ENCODE measurements around the gene MORN1.

DNA sequence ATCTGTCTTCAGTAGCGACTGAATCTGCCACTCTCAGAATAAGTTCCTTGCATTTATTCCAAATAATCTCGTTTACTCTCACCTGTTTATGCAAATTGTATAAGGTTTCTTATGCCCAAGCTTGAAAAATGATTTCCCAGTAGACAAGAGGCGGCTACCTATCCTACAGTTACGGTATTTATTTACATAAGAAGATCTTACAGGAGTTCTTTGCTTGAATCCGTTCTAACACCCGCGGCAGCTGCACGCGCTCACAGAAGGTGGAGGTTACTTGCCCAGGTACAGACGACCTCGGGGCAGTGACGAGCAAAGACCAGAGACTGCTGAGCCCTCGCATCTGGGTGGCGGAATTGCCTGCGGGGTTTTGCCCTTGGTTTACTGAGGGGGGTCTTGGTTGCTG is 83.4 kb downstream of the MORN1 start:
- TF ChIP-seq, protein P1, sequence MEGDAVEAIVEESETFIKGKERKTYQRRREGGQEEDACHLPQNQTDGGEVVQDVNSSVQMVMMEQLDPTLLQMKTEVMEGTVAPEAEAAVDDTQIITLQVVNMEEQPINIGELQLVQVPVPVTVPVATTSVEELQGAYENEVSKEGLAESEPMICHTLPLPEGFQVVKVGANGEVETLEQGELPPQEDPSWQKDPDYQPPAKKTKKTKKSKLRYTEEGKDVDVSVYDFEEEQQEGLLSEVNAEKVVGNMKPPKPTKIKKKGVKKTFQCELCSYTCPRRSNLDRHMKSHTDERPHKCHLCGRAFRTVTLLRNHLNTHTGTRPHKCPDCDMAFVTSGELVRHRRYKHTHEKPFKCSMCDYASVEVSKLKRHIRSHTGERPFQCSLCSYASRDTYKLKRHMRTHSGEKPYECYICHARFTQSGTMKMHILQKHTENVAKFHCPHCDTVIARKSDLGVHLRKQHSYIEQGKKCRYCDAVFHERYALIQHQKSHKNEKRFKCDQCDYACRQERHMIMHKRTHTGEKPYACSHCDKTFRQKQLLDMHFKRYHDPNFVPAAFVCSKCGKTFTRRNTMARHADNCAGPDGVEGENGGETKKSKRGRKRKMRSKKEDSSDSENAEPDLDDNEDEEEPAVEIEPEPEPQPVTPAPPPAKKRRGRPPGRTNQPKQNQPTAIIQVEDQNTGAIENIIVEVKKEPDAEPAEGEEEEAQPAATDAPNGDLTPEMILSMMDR (IDR thresholded peaks at IDR 0.05 in 8 of 11, conservative IDR thresholded peaks at IDR 0.05 in 3 of 11): no peak
- no peak for TF ChIP-seq POLR2AphosphoS5 (IDR thresholded peaks at IDR 0.05)
